GM12873 (cell line): ENCODE data around the gene KHDC4.
A peak's percentile ranks its signal among the peaks of the same experiment; 100 is the strongest.

Experiments used
- CTCF ChIP-seq: IDR thresholded peaks from 2 replicates; pipeline ENCODE4 v1.5.1; 2012; ENCODE audit warnings: low read depth, mild to moderate bottlenecking, moderate library complexity, low read length, control low read depth; ENCODE audit not compliant: insufficient read depth; ENCODE audit errors: missing control alignments

KHDC4 gene

GRCh38 chr1:155934097-155934935 is at the start of gene KHDC4:
Gene KHDC4, minus strand, starts transcription at chr1:155934413. Its CDS starts 40 bp downstream, at chr1:155934373.
- peak; percentile 25 for TF ChIP-seq CTCF

GRCh38 chr1:155983191-155984024 is 49.2 kb upstream of the KHDC4 start:
- TF ChIP-seq CTCF = peak; percentile 40

- TF ChIP-seq CTCF = no peak
Measured at GRCh38 chr1:155982106-155982505, 47.9 kb upstream of the KHDC4 start.

GRCh38 chr1:155981266-155982088 is 47.3 kb upstream of the KHDC4 start:
- no peak for TF ChIP-seq CTCF

GRCh38 chr1:155979597-155980343 is 45.6 kb upstream of the KHDC4 start:
- no peak for TF ChIP-seq CTCF

GRCh38 chr1:155978973-155979429 is 44.8 kb upstream of the KHDC4 start:
- no peak for TF ChIP-seq CTCF
